ENCODE measurements around the gene GLIPR1L2. TPM values are rescaled to one million over a fixed set of nuclear protein-coding genes. Genes with fewer than 3 reads are reported as not detected.
A peak's percentile ranks its signal among the peaks of the same experiment; 100 is the strongest.

GLIPR1L2 gene
- total and polyA plus RNA-seq, 10 of the 15 experiments (the other 5 are each of a cell fraction or from before 2014, with no cell fraction given), result 0.04 to 0.39 (median 0.09) TPM; not detected in 3

GRCh38 chr12:75481774-75482173 is 90.9 kb downstream of the GLIPR1L2 start:
- H3K4me2 ChIP-seq (ENCODE audit: control insufficient read depth, insufficient read depth), result peak overlapping the region; percentile 64
- H3K27ac ChIP-seq (ENCODE audit: control insufficient read depth, insufficient read depth), result peak overlapping the region; percentile 88
- ATAC-seq (peak; percentile 6), DNase-seq (ENCODE audit: low read depth, low spot score) (no peak), FAIRE-seq (no peak)
- H3K9me3 ChIP-seq (replicated peaks; ENCODE audit: control insufficient read depth, insufficient read depth, low read length), result no peaks in the 10 kb centered on the region
- in situ Hi-C loops (cut with MboI) (loop anchor here (25.0 kb wide), 1 partner anchor 794 kb away; no protein-coding TSS in a partner anchor), intact Hi-C loops (cut with micrococcal nuclease; ENCODE audit: unreplicated experiment) (loop anchor here (1.0 to 2.0 kb wide), 2 partner anchors 90 to 147 kb away; partner anchors contain the start of genes GLIPR1L1 and GLIPR1L2)
- H4K20me1 ChIP-seq (ENCODE audit: control insufficient read depth, insufficient read depth), result no peaks in the 10 kb centered on the region
- no peaks in the 10 kb centered on the region for H3K36me3 ChIP-seq (ENCODE audit: control insufficient read depth in 2 of 2, insufficient read depth in 2 of 2, low read length in 1 of 2)
- TF ChIP-seq POU2F2 (IDR thresholded peaks at IDR 0.05; ENCODE audit: borderline replicate concordance, low read depth, low read length) (peak; percentile 24; the same call in 1 of the 3 replicates), CREB1 (IDR thresholded peaks at IDR 0.05; ENCODE audit: low read depth) (peak; percentile 84), ATF7 (IDR thresholded peaks at IDR 0.05; ENCODE audit: low read depth) (no peak; the same call in 1 of the 2 replicates), YY1 (IDR thresholded peaks at IDR 0.05; ENCODE audit: low read depth, low read length) (0 out of 2 replicates have a peak, but pooled peaks have one; percentile 42), CREM (IDR thresholded peaks at IDR 0.05; ENCODE audit: low read depth) (peak; percentile 60; the same call in 1 of the 2 replicates), CBX3 (IDR thresholded peaks at IDR 0.05; ENCODE audit: borderline replicate concordance, low read depth) (no peak), ZBED1 (IDR thresholded peaks at IDR 0.05; ENCODE audit: borderline replicate concordance) (no peak)
- H3K79me2 ChIP-seq (ENCODE audit: control insufficient read depth, insufficient read depth, low read length), result peaks cover 22% of the 10 kb centered on the region
- ChIA-PET CTCF (interaction anchor here (4.9 to 11.0 kb wide), 6 partner anchors 18 to 550 kb away, joined by 25 to 235 read pairs (median 72); partner anchors contain the start of genes CAPS2, GLIPR1L1, GLIPR1L2 and KRR1), POLR2A (interaction anchor here (0.7 kb wide), 1 partner anchor 1579 kb away, joined by 3 read pairs; no protein-coding TSS in a partner anchor), RAD21 (ENCODE audit: unreplicated experiment) (interaction anchor here (1.0 to 7.3 kb wide), 5 partner anchors 8 to 551 kb away, joined by 3 to 63 read pairs (median 12); partner anchors contain the start of genes GLIPR1L2 and PHLDA1), SMC1A (ENCODE audit: uncharacterized antibody, unreplicated experiment) (interaction anchor here (0.6 to 8.4 kb wide), 9 partner anchors 17 to 600 kb away, joined by 3 to 151 read pairs (median 20); partner anchors contain the start of genes CAPS2, GLIPR1L1 and GLIPR1L2)
- H3K4me3 ChIP-seq, result peak overlapping the region; percentile 83
- peak overlapping the region; percentile 79 for H3K9ac ChIP-seq (ENCODE audit: control insufficient read depth, insufficient read depth, low read length)
- WGBS (ENCODE audit: insufficient coverage, insufficient replicate concordance, low lambda C conversion rate, missing lambda C conversion rate), result 28% methylated on average over 4 of the region's 4 CpGs
- H3K4me1 ChIP-seq (ENCODE audit: control insufficient read depth, insufficient read depth, low read length), result peaks cover 28% of the 10 kb centered on the region
- BruUV-seq (replicated peaks), result no TSS peak
- peak overlapping the region; percentile 57 for H2AFZ ChIP-seq (ENCODE audit: control insufficient read depth, low read depth, low read length)
- H3K27me3 ChIP-seq (replicated peaks in 1 of 2; ENCODE audit: control insufficient read depth in 2 of 2, insufficient read depth in 2 of 2, low read length in 1 of 2), result no peaks in the 10 kb centered on the region

Other genes with a start within 250 kb of the GLIPR1L2 start
- not detected in 2 replicates for gene KCNC2, start 181.2 kb upstream of the GLIPR1L2 start, total RNA-seq (2014; rRNA removed)
- gene KCNC2, start 181.2 kb upstream of the GLIPR1L2 start, total RNA-seq (2014; rRNA removed; fragmentation: Illumina TruSeq; extraction: Trizol), result not detected in 2 replicates
- gene KCNC2, start 181.2 kb upstream of the GLIPR1L2 start, total RNA-seq (2021), result not detected in 2 replicates
- 2.3 and 4.1 TPM in 2 replicates for gene KCNC2, start 181.2 kb upstream of the GLIPR1L2 start, polyA plus RNA-seq (2011; rRNA removed)
- gene KCNC2, start 181.2 kb upstream of the GLIPR1L2 start, polyA plus RNA-seq (2014; fragmentation: Illumina TruSeq; extraction: Trizol), result not detected in 2 replicates
- gene KCNC2, start 181.2 kb upstream of the GLIPR1L2 start, polyA plus RNA-seq (2014; fragmentation: Nextera tagmentation; extraction: Ambion mirVana), result under 1 TPM in 1 of 2 experiments, not detected in 1; 0.08 TPM
- 0.03 TPM in 1 of 2 replicates, not detected in the other for gene KCNC2, start 181.2 kb upstream of the GLIPR1L2 start, polyA plus RNA-seq (2014; rRNA removed)
- not detected for gene KCNC2, start 181.2 kb upstream of the GLIPR1L2 start, polyA plus RNA-seq (2016; fragmentation: Nextera tagmentation; extraction: Ambion mirVana)
- 3.2 and 4.1 TPM in 2 replicates for gene CAPS2, start 60.8 kb upstream of the GLIPR1L2 start, total RNA-seq (2014; rRNA removed)
- gene CAPS2, start 60.8 kb upstream of the GLIPR1L2 start, total RNA-seq (2014; rRNA removed; fragmentation: Illumina TruSeq; extraction: Trizol), result 6.4 and 8.1 TPM in 2 replicates
- 5.1 and 5.4 TPM in 2 replicates for gene CAPS2, start 60.8 kb upstream of the GLIPR1L2 start, total RNA-seq (2021)
- 2.0 and 3.9 TPM in 2 replicates for gene CAPS2, start 60.8 kb upstream of the GLIPR1L2 start, polyA plus RNA-seq (2011; rRNA removed)
- 4.1 and 9.5 TPM in 2 replicates for gene CAPS2, start 60.8 kb upstream of the GLIPR1L2 start, polyA plus RNA-seq (2014; fragmentation: Illumina TruSeq; extraction: Trizol)
- gene CAPS2, start 60.8 kb upstream of the GLIPR1L2 start, polyA plus RNA-seq (2014; fragmentation: Nextera tagmentation; extraction: Ambion mirVana), result 1 to 10 TPM; 4.5 to 6.4 TPM
- 4.2 and 4.3 TPM in 2 replicates for gene CAPS2, start 60.8 kb upstream of the GLIPR1L2 start, polyA plus RNA-seq (2014; rRNA removed)
- gene CAPS2, start 60.8 kb upstream of the GLIPR1L2 start, polyA plus RNA-seq (2016; fragmentation: Nextera tagmentation; extraction: Ambion mirVana), result 1 to 10 TPM; 4.2 TPM
- gene GLIPR1L1, start 56.4 kb upstream of the GLIPR1L2 start, total RNA-seq (2014; rRNA removed), result not detected in 2 replicates
- not detected in 2 replicates for gene GLIPR1L1, start 56.4 kb upstream of the GLIPR1L2 start, total RNA-seq (2014; rRNA removed; fragmentation: Illumina TruSeq; extraction: Trizol)
- gene GLIPR1L1, start 56.4 kb upstream of the GLIPR1L2 start, total RNA-seq (2021), result not detected in 2 replicates
- not detected in 2 replicates for gene GLIPR1L1, start 56.4 kb upstream of the GLIPR1L2 start, polyA plus RNA-seq (2011; rRNA removed)
- gene GLIPR1L1, start 56.4 kb upstream of the GLIPR1L2 start, polyA plus RNA-seq (2014; fragmentation: Illumina TruSeq; extraction: Trizol), result not detected in 2 replicates
- gene GLIPR1L1, start 56.4 kb upstream of the GLIPR1L2 start, polyA plus RNA-seq (2014; fragmentation: Nextera tagmentation; extraction: Ambion mirVana), result under 1 TPM; 0.10 to 0.13 TPM
- not detected in 2 replicates for gene GLIPR1L1, start 56.4 kb upstream of the GLIPR1L2 start, polyA plus RNA-seq (2014; rRNA removed)
- gene GLIPR1L1, start 56.4 kb upstream of the GLIPR1L2 start, polyA plus RNA-seq (2016; fragmentation: Nextera tagmentation; extraction: Ambion mirVana), result under 1 TPM in 1 of 2 experiments, not detected in 1; 0.47 TPM
- 18.2 and 25.6 TPM in 2 replicates for gene GLIPR1, start 89.7 kb downstream of the GLIPR1L2 start, total RNA-seq (2014; rRNA removed)
- 20.5 and 22.4 TPM in 2 replicates for gene GLIPR1, start 89.7 kb downstream of the GLIPR1L2 start, total RNA-seq (2014; rRNA removed; fragmentation: Illumina TruSeq; extraction: Trizol)
- 27.9 and 32.9 TPM in 2 replicates for gene GLIPR1, start 89.7 kb downstream of the GLIPR1L2 start, total RNA-seq (2021)
- gene GLIPR1, start 89.7 kb downstream of the GLIPR1L2 start, polyA plus RNA-seq (2011; rRNA removed), result 29.9 and 31.5 TPM in 2 replicates
- 27.8 and 32.2 TPM in 2 replicates for gene GLIPR1, start 89.7 kb downstream of the GLIPR1L2 start, polyA plus RNA-seq (2014; fragmentation: Illumina TruSeq; extraction: Trizol)
- 10 to 100 TPM; 39.8 to 62.6 TPM for gene GLIPR1, start 89.7 kb downstream of the GLIPR1L2 start, polyA plus RNA-seq (2014; fragmentation: Nextera tagmentation; extraction: Ambion mirVana)
- gene GLIPR1, start 89.7 kb downstream of the GLIPR1L2 start, polyA plus RNA-seq (2014; rRNA removed), result 25.7 and 27.5 TPM in 2 replicates
- gene GLIPR1, start 89.7 kb downstream of the GLIPR1L2 start, polyA plus RNA-seq (2016; fragmentation: Nextera tagmentation; extraction: Ambion mirVana), result 10 to 100 TPM; 37.6 to 39.5 TPM
- gene KRR1, start 120.5 kb downstream of the GLIPR1L2 start, total RNA-seq (2014; rRNA removed), result 29.6 and 40.7 TPM in 2 replicates
- 98.4 and 103 TPM in 2 replicates for gene KRR1, start 120.5 kb downstream of the GLIPR1L2 start, total RNA-seq (2014; rRNA removed; fragmentation: Illumina TruSeq; extraction: Trizol)
- gene KRR1, start 120.5 kb downstream of the GLIPR1L2 start, total RNA-seq (2021), result 69.8 and 73.1 TPM in 2 replicates
- 61.6 and 119 TPM in 2 replicates for gene KRR1, start 120.5 kb downstream of the GLIPR1L2 start, polyA plus RNA-seq (2011; rRNA removed)
- 76.1 and 89.3 TPM in 2 replicates for gene KRR1, start 120.5 kb downstream of the GLIPR1L2 start, polyA plus RNA-seq (2014; fragmentation: Illumina TruSeq; extraction: Trizol)
- gene KRR1, start 120.5 kb downstream of the GLIPR1L2 start, polyA plus RNA-seq (2014; fragmentation: Nextera tagmentation; extraction: Ambion mirVana), result 10 to 100 TPM; 74.4 to 81.0 TPM
- gene KRR1, start 120.5 kb downstream of the GLIPR1L2 start, polyA plus RNA-seq (2014; rRNA removed), result 44.0 and 62.1 TPM in 2 replicates
- 10 to 100 TPM; 80.9 to 85.7 TPM for gene KRR1, start 120.5 kb downstream of the GLIPR1L2 start, polyA plus RNA-seq (2016; fragmentation: Nextera tagmentation; extraction: Ambion mirVana)

All from GM12878 (cell line).